GM10266 (cell line): ENCODE data around the gene ZNF92.
"Not testable (repeated sequence)": the region's sequence is repeated elsewhere in the genome, so short reads cannot be mapped to it uniquely, and the experiment has no call there.

ENCODE experiments used
- DNase-seq: peaks from one replicate; pipeline ENCODE4 v3.0.0; 2012; ENCODE audit errors: extremely low spot score
- TF ChIP-seq, protein P1 (sequence below): IDR thresholded peaks from 2 replicates; pipeline ENCODE4 v1.5.1; 2012; ENCODE audit warnings: mild to moderate bottlenecking, low read depth; ENCODE audit not compliant: control insufficient read depth, insufficient read depth; ENCODE audit errors: missing control alignments

Gene ZNF92

DNA sequence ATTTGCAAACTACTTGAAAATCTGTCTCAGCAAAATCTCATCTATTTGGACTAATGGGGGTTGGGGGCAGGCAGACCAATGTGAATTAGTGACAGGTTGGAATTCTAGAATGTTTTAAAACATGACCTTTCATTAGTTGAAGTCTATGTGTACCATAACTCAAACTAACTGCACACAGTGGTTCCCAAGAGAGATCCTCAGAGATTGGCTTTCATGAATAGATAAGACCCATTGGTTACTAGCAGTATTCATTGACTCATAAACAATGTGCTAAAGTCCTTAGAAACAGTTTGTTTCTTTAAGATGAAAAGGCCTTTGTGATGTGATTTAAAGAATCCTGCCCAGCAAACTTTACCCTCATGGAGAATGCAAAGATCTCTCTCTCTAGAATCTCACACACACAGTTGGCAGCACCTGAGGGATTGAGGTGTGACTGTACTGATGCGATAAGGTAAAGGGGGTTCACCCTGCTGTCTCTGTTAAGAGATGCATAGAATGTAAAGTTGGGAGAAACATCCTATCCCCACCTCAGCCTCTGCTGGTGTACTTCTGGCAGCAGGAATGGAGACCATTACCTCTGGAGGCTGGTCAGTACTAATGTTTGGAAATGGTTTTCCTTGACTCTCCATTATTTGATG, 70.7 kb downstream of the ZNF92 start:
- DNase-seq, result no peak
- TF ChIP-seq, protein P1, sequence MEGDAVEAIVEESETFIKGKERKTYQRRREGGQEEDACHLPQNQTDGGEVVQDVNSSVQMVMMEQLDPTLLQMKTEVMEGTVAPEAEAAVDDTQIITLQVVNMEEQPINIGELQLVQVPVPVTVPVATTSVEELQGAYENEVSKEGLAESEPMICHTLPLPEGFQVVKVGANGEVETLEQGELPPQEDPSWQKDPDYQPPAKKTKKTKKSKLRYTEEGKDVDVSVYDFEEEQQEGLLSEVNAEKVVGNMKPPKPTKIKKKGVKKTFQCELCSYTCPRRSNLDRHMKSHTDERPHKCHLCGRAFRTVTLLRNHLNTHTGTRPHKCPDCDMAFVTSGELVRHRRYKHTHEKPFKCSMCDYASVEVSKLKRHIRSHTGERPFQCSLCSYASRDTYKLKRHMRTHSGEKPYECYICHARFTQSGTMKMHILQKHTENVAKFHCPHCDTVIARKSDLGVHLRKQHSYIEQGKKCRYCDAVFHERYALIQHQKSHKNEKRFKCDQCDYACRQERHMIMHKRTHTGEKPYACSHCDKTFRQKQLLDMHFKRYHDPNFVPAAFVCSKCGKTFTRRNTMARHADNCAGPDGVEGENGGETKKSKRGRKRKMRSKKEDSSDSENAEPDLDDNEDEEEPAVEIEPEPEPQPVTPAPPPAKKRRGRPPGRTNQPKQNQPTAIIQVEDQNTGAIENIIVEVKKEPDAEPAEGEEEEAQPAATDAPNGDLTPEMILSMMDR, result no peak

DNA sequence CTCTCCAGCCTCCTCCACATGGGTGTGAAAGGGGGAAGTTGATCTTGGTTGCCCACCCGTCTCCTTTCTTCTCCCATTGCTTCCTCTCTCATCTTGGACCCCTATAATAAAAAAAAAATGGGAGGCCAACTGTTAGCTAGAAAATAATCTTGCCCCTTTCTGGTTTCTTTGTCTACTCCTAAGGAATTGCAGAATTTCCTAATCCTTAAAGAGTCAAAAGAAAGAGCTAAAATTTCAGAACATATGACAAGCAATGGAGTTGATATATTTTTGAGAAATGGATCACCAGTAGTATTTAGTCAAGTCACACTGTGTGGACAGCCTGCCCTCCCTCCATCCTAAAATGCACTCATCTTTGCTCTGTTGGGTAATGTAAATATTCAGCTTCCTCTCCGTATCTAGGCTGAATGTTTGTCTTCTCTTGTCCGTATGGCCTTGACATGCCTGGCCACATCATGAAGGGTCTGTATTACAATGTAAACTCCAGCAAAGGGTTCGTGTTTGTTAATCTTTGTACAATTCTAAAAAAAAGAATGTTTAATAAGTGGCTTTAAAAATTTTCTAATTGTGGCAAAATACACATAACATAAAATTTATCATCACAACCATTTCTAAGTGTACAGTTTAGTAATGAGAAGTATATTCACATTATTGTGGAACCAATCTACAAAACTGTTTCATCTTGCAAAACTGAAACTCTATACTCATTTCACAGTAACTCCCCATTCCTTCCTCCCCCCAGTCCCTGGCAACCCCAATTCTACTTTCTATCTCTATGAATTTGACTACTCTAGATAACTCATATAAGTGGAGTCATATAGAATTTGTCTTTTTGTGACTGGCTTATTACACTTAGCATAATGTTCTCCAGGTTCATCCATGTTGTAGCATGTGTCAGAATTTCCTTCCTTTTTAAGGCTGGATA, 71.5 kb downstream of the ZNF92 start:
- TF ChIP-seq, protein P1, result no peak
- no peak for DNase-seq

DNA sequence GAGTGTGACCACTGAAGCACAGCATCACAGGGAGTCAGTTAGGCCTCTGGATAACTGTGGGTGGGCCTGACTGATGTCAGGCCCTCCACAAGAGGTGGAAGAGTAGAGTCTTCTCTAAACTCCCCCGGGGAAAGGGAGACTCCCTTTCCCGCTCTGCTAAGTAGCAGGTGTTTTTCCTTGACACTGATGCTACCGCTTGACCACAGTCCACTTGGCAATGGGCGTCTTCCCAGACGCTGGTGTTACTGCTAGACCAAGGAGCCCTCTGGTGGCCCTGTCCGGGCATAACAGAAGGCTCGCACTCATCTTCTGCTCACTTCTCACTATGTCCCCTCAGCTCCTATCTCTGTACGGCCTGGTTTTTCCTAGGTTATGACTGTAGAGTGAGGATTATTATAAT, 73.4 kb downstream of the ZNF92 start:
- DNase-seq, result not testable (repeated sequence)

DNA sequence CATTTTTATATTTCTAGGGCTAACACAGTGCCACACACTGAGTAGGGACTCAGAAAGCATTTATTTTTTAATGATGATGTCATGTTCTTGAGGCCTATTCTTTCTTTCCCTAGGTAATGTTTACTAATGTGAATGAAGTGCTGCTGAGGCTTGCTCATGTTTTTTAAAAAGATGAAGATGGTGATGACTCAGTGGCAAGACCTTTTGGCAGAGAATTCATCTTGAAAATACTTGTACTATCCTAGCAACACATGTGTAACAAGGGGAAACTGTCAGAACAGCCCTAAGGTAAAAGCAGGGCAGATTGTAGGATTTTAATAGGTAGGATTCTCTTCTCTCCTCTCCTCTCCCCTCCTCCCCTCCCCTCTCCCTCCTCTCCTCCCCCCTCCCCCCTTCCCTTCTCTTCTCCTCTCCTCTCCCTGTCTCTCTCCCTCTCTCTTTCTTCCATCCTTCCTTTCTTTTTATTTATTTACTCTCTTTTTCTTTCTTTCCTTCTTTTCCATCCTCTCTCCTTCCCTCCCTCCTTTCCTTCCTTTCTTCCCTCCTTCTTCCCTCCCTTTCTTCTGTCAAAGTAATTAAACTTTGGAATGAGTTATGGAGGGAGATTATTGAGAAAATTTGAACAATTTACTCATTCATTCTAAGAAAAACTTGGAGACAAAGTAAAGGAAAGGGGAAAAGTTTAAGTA, 75.3 kb downstream of the ZNF92 start:
- no peak for DNase-seq

DNA sequence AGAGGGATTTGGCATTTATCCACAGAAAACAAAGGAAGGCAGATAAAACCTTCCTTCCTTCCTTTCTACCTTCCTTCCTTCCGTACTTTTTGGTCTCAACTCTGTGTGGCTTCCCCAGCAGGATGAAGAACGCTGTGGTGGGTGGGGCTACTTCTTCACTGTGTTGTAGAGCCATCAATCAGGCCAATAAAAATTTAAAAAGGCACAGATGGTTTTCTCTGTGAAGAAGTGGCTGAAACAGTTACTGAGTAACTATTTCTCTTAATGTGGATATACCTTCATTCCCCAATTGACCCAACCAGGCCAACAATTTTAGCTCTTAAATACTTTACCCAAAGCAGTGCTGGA, 75.8 kb downstream of the ZNF92 start:
- TF ChIP-seq, protein P1, result no peak
- no peak for DNase-seq

More for the DNA sequence above, 75.3 kb downstream of the ZNF92 start:
- TF ChIP-seq, protein P1, result no peak
